Naive thymus-derived CD8-positive, alpha-beta T cell (primary cell): ENCODE measurements around the gene AIG1. TPM values are rescaled to one million over a fixed set of nuclear protein-coding genes. Genes with fewer than 3 reads are reported as not detected.

Source experiments
- ATAC-seq, 2 donors: fragments of 150-1000 bp; cut with Tn5 transposase in 1 of 2; sonication (Bioruptor Pico), chemical (Tn5 transposase) in 1 of 2; 1 replicate in 1 of 2; 2 replicates in 1 of 2; pipeline ENCODE4 v1.10.0; 2021; ENCODE audit warnings: mild to moderate bottlenecking in 2 of 2, moderate library complexity in 2 of 2
- POLR2A ChIA-PET: fragments of 350-600 bp; sonication (Branson Sonifier 250); formaldehyde crosslinking; loops from one replicate; lab custom pipeline; 2021; ENCODE audit warnings: antibody characterized with exemption; lab: Charles Lee
- DNase-seq, 10 donors: peaks; one replicate each; pipeline versions ENCODE4 v3.0.0 to v3.0.0-alpha.2; 2020 to 2022
- H3K27ac Mint-ChIP-seq, 10 donors: one replicate each; pipeline ENCODE4 v1.8.0; 2020 to 2022; ENCODE audit warnings: mild to moderate bottlenecking in 10 of 10, mixed read lengths in 10 of 10, moderate library complexity in 4 of 10, inconsistent platforms in 1 of 10
- H3K27me3 Mint-ChIP-seq, 5 donors: one replicate each; pipeline ENCODE4 v1.8.0; 2021 to 2022; ENCODE audit warnings: mixed read lengths in 5 of 5
- H3K36me3 Mint-ChIP-seq, 3 donors: one replicate each; pipeline ENCODE4 v1.8.0; 2020 to 2022; ENCODE audit warnings: mixed read lengths in 3 of 3, mild to moderate bottlenecking in 2 of 3, inconsistent platforms in 1 of 3
- H3K4me1 Mint-ChIP-seq, 4 donors: one replicate each; pipeline ENCODE4 v1.8.0; 2021 to 2022; ENCODE audit warnings: mixed read lengths in 4 of 4
- H3K4me3 Mint-ChIP-seq, 10 donors: one replicate each; pipeline ENCODE4 v1.8.0; 2020 to 2022; ENCODE audit warnings: mild to moderate bottlenecking in 10 of 10, mixed read lengths in 10 of 10, moderate library complexity in 6 of 10, inconsistent platforms in 1 of 10
- H3K9me3 Mint-ChIP-seq, 9 donors: one replicate each; pipeline ENCODE4 v1.8.0; 2020 to 2022; ENCODE audit warnings: mixed read lengths in 9 of 9, mild to moderate bottlenecking in 3 of 9, inconsistent platforms in 1 of 9, moderate library complexity in 1 of 9
- polyA plus RNA-seq, 3 donors: library from polyadenylated mRNA; unstranded; fragments of 300-500 nt; fragmentation: Illumina TruSeq; gene quantifications; one replicate each; pipeline ENCODE4 v1.2.3, GENCODE V29; 2021
- total RNA-seq, 8 experiments: library from RNA in 2 of 8; stranded (reverse) in 2 of 8; gene quantifications; one replicate each; pipeline ENCODE4 v1.2.3 and lab custom pipeline; 2021 to 2026

Gene AIG1
- total and polyA plus RNA-seq, 5 experiments from 2014 or later, result 10.0 to 19.0 (median 14.5) TPM

DNA sequence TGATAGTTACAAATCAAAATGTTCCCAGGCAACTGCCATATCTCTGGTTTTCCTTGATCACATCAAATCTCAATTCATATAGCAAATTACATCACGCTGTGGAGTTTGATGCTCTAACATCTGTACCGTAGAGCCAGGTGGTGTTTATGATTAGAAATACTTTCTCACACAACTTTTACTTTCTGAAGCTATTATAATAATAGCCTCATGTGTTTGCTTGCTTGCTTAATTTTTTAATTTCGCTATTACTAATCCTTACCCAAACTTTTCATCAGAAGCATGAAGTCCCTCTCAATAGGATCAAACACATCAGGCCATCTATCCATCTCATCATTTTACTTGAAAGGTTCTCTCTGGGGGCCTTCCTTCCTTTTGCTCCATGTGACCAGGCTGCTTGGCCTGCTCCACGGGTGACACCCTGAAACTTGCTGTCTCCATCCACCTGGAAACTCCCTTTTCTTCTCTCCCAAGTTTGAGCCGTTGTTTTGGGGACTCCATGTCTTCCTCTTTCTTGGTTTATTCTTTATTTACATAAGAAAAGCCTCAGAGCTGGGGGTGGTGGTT, 314.4 kb downstream of the AIG1 start:
- Mint-ChIP-seq H3K4me1 (no peaks in the 10 kb centered on the region), H3K4me3 (no peak overlapping the region), H3K36me3 (peaks cover 0 to 7% (median 0%) of the 10 kb centered on the region in 3 donors), H3K27me3 (peaks cover 10 to 24% (median 13%) of the 10 kb centered on the region in 5 donors), H3K9me3 (peaks cover 0 to 21% (median 1%) of the 10 kb centered on the region in 9 donors), H3K27ac (no peak overlapping the region)
- POLR2A ChIA-PET, result no interaction called here
- ATAC-seq (no peak), DNase-seq (no peak)

DNA sequence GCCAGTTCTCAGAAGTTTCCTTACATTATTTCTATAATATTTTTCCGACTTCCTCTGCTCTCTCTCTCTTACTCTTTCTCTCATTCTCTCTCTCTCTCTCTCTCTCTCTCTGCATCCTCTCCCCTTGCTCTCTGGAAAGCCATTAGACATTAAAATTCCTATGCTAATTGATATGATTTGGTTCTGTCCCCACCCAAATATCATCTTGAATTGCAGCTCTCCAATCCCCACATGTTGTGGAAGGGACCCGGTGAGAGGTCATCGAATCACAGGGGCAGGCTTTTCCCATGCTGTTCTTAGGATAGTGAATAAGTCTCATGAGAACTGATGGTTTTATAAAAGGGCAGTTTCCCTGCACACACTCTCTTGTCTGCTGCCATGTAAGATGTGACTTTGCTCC, 315.7 kb downstream of the AIG1 start:
- POLR2A ChIA-PET, result no interaction called here
- Mint-ChIP-seq H3K4me3 (no peak overlapping the region), H3K9me3 (peaks cover 0 to 21% (median 1%) of the 10 kb centered on the region in 9 donors), H3K27me3 (peaks cover 10 to 24% (median 15%) of the 10 kb centered on the region in 5 donors), H3K36me3 (peaks cover 0 to 7% (median 0%) of the 10 kb centered on the region in 3 donors), H3K27ac (no peak overlapping the region), H3K4me1 (no peaks in the 10 kb centered on the region)
- ATAC-seq (no peak), DNase-seq (no peak)

DNA sequence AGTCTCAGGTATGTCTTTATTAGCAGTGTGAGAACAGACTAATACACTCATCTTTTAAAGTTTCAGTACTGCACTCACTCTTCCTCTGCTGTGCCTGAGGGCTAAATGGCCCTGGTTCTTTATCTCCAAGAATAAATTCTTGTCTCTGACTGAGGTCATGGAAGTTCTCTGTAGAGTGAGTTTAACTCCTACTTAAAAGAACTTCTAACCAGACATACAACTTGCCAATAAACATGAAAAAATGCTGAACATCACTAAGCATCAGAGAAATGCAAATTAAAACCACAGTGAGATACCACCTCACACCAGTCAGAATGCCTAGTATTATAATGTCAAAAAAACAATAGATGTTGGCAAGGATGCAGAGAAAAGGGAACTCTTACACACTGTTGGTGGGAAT, 316.2 kb downstream of the AIG1 start:
- DNase-seq (no peak), ATAC-seq (no peak)
- H3K4me1 Mint-ChIP-seq, result no peaks in the 10 kb centered on the region
- H3K27ac Mint-ChIP-seq, result no peak overlapping the region
- POLR2A ChIA-PET, result no interaction called here
- H3K36me3 Mint-ChIP-seq, result peaks cover 0 to 10% (median 0%) of the 10 kb centered on the region in 3 donors
- no peak overlapping the region for H3K4me3 Mint-ChIP-seq
- H3K9me3 Mint-ChIP-seq, result peaks cover 0 to 21% (median 2%) of the 10 kb centered on the region in 9 donors
- peaks cover 10 to 24% (median 15%) of the 10 kb centered on the region in 5 donors for H3K27me3 Mint-ChIP-seq

DNA sequence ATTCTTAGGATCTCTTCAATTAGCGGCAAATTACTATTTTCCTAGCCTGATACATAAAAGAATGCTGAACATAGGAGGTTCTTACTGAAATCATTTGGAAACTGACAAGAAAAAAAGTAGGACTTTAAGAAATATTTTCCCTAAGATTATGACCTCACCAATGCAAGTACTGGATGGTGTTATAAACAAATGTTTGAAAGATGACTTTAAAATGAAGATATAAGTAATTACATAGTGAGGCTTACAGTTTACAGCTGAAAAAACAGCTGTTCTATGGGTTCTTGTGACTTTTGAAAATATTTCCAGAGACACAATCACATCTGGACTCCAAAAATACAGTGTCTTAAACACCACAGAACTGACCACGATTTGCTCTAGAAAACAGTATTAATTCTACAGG, 324.9 kb downstream of the AIG1 start:
- Mint-ChIP-seq H3K9me3 (peaks cover 0 to 5% (median 0%) of the 10 kb centered on the region in 9 donors), H3K27me3 (peaks cover 0 to 4% (median 1%) of the 10 kb centered on the region in 5 donors), H3K36me3 (peaks cover 0 to 4% (median 4%) of the 10 kb centered on the region in 3 donors), H3K4me3 (no peak overlapping the region), H3K27ac (no peak overlapping the region), H3K4me1 (no peaks in the 10 kb centered on the region)
- POLR2A ChIA-PET, result no interaction called here
- ATAC-seq (no peak), DNase-seq (no peak)

DNA sequence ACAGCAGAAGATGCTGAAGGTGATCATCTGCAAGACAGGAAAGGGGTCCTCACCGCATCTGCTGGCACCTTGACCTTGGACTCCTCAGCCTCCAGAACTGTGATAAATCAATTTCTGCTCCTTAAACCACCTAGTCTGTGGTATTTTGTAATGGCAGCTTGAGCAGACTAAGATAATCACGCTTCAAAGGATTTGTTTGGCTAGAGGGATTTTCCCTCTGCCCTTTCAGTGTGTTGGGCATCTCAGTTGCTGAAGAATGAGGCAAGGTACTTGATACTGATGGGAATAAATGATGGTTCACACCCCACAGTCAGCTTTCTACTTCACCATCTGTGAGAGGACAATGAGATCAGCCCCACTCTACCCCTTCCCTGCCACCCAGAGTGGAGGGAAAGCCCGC, 329.6 kb downstream of the AIG1 start:
- Mint-ChIP-seq H3K9me3 (no peaks in the 10 kb centered on the region), H3K27ac (peak overlapping the region in 1 of 10 donors; percentile 33), H3K4me1 (no peaks in the 10 kb centered on the region), H3K36me3 (peaks cover 0 to 2% (median 0%) of the 10 kb centered on the region in 3 donors), H3K4me3 (no peak overlapping the region), H3K27me3 (peaks cover 0 to 5% (median 0%) of the 10 kb centered on the region in 5 donors)
- POLR2A ChIA-PET, result no interaction called here
- DNase-seq, result no peak
- no peak for ATAC-seq

Other genes starting within 250 kb of the AIG1 start
- gene HIVEP2, start 115.7 kb upstream of the AIG1 start, total RNA-seq, result 10 to 100 TPM; 84.8 to 99.2 TPM
- gene HIVEP2, start 115.7 kb upstream of the AIG1 start, polyA plus RNA-seq, result 10 to 100 TPM in 2 of 3 donors, 1 to 10 TPM in 1; 6.5 to 17.1 (median 12.5) TPM